GM21381 (cell line): Measurements from ENCODE around the gene MYO1F.
A peak's percentile ranks its signal among the peaks of the same experiment; 100 is the strongest.
"Not testable (repeated sequence)": the region's sequence is repeated elsewhere in the genome, so short reads cannot be mapped to it uniquely, and the experiment has no call there.

Experiments
- ATAC-seq: cut with Tn5 transposase; IDR thresholded peaks from one replicate; pipeline ENCODE4 v1.9.1; 2021; ENCODE audit warnings: mild to moderate bottlenecking, moderate library complexity; ENCODE audit not compliant: unreplicated experiment

The MYO1F gene

DNA sequence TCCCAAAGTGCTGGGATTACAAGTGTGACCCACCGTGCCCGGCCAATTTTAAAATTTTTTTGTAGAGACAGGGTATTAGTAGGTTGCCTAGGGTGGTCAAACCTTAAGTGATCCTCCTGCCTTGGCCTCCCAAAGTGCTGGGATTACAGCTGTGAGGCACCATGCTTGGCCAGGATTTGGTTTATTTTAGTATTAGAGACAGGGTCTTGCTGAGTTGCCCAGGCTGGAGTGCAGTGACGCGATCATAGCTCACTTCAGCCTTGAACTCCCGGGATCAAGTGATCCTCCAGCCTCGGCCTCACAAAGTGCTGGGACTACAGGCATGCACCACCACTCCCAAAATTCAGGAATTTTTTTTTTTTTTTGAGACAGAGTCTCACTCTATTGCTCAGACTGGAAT lies 57.9 kb downstream of the MYO1F start:
- ATAC-seq, result no peak

GRCh38 chr19:8518536-8518935 lies 58.7 kb downstream of the MYO1F start:
- no peak for ATAC-seq

GRCh38 chr19:8517551-8518442 lies 59.4 kb downstream of the MYO1F start:
- ATAC-seq, result no peak

DNA sequence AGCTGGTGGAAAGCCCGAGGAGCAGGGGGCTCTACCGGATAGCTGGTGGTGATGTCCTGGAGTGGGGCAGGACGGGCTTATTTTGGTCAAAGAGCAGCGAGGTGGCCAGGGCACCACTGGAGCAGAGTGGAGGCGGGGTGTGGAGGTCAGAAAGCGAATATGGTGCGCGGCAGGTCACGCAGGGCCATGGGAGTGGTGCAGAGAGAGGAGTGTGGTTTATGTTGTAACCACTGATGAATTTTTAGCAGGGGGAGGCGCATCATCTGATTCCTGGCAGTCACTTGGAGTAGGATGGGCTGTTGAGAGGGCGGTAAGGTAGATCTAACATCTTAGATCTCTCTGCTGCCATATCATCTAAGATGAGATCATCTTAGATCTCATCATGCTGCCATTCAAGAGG lies 61.9 kb downstream of the MYO1F start:
- no peak for ATAC-seq

DNA sequence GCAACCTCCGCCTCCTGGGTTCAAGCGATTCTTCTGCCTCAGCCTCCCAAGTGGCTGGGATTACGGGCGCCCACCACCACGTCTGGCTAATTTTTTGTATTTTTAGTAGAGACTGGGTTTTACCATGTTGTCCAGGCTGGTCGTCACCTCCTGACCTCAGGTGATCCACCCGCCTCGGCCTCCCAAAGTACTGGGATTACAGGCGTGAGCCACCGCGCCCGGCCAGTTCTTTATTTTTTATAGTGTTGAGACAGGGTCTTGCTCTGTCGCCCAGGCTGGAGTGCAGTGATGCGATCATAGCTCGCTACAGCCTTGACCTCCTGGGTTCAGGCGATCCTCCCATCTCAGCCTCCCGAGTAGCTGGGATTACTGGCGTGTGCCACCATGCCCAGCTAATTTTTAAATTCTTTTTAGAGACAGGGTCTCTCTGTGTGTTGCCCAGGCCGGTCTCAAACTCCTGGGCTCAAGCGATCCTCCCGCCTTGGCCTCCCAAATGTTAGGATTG lies 62.7 kb downstream of the MYO1F start:
- ATAC-seq, result not testable (repeated sequence)

DNA sequence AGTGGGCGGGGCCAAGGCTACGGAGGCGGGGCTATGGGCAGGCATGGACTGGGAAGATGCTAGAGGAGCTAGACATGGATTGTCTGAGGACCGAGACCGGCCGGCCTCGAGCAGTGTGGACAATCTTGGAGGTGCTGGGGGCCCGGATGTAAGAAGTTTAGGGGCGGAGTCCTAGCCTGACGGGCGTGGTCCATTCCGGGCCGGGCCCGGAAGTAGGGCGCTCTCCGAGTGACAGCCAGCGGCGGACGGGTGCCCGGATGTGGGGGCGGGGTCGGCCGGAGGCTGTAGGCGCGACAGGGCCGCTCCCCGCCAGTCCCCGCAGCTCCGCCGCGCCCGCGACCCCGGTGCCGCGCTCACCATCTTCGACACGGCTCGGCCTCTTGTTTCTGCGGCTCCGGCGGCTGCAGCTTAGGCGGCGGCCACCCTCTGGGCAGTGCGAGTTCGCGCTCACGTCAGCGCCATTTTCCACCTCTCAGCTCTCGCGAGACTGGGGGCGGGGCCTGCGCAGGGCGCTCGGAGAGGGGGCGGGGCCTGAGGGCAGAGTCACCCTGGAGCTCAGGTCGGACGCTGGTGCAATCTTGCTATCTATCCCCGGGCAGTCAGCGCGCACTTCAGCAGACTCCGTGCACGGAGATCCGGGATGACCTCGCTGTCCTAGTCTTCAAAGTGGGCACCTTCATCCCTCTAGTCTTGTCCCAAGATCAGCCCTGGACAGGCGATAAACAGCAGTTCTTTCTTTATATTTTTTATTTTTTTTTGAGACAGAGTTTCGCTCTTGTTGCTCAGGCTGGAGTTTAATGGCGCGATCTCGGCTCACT lies 63.3 kb downstream of the MYO1F start, which contains the start of gene ZNF414:
ZNF414 (minus strand) TSS at position 481 of the 818 bp plus-strand sequence; CDS start at position 360, 121 bp downstream.
- peak; percentile 83 for ATAC-seq

DNA sequence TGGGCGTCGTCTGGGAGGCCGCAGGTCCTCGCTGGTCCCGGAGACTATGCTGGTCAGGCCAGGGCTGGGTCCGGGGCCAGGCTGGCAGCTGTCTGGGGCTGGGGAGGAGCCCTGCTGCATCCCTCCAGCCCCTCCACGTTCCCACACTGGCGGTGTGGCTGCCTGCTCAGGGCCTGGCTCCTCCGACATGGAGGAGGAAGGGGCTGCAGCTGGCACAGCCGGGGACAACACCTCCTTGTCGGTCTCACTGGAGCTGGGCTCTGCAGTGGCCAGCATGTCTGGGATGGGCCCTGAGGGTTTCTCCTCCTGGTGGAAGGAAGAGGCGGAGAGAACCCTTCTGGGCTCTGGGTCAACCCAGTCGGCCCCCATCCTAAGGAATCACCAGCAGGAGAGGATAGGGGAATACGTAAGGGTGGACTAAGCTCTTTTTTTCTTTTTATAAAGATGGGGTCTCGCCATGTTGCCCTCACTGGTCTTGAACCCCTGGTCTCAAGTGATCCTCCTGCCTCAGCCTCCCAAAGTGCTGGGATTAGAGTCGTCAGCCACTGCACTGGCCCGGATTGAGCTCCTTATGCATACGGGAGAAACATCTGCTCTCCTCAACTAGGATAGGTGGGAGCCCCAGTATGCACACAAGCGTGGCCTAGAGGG lies 64.1 kb downstream of the MYO1F start:
- ATAC-seq, result no peak

GRCh38 chr19:8512115-8512967 lies 64.9 kb downstream of the MYO1F start:
- no peak for ATAC-seq

DNA sequence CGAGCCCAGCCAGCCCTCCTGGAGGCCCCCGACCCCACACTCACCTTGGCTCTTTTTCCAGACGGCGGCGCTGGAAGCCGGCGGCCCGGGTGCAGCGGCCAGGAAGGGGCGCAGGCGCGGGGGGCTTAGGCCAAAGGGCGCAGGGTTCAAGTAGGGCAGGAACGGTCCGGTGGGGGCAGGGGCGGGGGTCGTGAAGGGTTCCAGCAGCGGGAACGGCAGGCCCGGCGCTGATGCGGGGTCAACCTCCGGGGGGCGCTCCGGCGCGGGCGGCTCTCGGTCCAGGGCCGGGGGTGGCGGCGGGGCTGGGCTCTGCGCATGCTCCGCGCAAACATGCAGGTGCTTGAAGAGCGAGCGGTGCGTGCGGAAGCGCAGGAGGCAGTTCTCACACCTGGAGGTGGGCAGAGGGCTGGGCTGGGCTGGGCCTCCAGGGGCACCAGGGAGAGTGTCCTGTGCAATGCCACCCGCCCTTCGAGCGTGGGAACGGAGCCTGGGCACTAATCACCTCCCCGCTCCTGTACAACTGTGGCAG lies 65.6 kb downstream of the MYO1F start:
- no peak for ATAC-seq

DNA sequence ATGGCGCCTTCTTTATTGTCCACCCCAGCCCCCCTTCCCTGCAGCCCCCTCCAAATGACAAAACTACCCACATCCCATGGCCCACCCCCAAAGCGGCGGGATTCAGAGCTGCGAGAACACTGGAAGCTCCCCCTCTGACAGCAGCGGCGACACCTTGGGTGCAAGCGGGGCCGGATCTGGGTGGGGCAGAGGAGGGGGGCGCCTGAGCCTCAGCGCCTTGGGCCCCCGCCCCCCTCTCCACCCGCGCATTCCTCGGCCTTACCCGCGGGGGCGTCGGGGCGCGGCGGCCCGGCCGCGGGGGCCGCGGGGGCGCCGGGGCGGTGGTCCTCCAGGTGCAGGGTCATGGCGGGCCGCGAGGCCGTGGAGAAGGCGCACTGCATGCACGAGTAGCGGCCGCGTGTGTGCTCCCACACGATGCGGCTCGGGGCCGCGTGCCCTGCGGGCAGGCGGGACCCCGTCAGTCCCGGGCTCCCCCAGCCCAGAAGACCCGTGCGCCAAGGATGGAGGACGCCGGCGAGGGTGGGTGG lies 66.6 kb downstream of the MYO1F start:
- no peak for ATAC-seq

- ATAC-seq, result no peak
These were observed 70.8 kb downstream of the MYO1F start for GRCh38 chr19:8506402-8506957.

DNA sequence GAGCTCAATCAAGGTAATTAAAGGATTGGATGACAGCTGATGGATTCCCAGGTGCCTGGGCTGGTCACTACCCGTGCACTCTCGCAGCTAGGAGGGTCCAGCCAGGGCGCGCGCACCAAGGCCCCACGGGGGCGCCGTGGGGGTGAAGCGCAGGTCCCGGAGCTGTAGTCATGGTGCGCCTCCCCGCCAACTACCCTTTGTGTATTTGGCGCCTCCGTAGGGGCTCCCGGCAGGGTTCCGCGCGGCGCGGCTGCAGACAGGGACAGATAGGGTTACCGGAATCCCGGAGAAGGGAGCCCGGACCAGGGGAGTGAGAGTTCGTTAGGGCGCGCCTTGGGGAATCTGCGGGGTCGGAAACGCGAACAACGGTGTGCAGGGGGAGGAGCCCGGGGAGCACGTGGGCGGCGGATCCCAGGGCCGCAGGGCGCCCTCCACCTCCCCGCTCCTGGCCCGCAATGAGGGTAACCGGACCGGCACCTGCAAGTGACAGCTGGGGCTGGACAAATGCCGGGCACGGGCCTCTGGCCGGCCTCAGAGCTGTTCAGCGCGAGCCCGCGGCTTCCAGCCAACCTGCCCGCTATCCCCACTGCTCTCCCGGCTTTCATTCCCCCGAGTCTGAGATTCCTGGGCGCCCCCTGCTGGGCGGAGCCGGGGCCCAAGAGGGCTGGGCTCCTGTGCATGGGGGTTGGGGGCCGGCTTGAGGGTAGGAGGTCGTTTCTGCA lies 71.4 kb downstream of the MYO1F start:
- no peak for ATAC-seq

GRCh38 chr19:8504919-8505318 lies 72.3 kb downstream of the MYO1F start:
- ATAC-seq, result no peak

- no peak for ATAC-seq
These were observed 73.1 kb downstream of the MYO1F start for GRCh38 chr19:8504171-8504570.

GRCh38 chr19:8503510-8503909 lies 73.7 kb downstream of the MYO1F start:
- no peak for ATAC-seq

- ATAC-seq, result no peak
These were observed 75.3 kb downstream of the MYO1F start for GRCh38 chr19:8501981-8502380.

DNA sequence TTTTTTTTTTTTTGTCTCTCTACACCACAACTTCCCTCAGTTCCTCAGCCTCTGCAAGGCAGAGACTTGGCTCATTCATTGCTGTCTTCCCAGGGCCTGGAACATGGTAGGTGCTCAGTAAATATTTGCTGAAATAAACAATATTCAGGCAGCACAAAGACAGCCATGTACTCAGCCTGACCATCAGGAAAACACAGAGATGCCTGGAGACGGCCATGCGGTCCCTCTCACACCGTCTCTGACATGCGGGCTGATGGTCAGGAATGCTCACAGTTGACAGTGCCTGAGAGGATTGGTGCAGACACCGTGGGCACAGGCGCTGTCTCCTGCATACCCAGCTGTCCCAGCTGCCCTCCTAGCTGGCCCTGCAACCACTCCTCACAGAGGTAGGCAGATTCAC lies 75.7 kb downstream of the MYO1F start:
- ATAC-seq, result no peak

DNA sequence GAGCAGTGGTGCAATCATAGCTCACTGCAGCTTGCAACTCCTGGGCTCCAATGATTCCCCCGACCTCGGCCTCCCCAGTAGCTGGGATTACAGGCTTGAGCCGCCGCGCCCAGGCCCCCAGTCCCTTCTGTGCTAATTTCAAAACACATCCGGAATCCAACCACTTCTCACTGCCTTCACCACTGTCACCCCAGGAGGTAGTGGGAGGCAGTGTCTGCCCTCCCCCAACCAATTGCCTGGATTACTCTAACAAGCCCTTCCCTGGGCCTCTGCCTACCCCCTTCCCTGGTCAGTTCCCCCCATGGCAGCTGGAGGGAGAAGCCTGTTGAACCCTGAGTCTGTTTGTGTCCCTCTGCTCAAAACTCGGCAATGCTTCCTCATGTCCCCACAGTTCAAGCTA lies 77.1 kb downstream of the MYO1F start:
- no peak for ATAC-seq
